ENCODE measurements around the gene SLC6A6.

Gene SLC6A6

GRCh38 chr3:14454639-14455310 is 52.4 kb downstream of the SLC6A6 start:
- DNase-seq (ENCODE audit: low read depth), result no peak

- DNase-seq (ENCODE audit: low read depth), result no peak
Measured at GRCh38 chr3:14455571-14456317, 53.3 kb downstream of the SLC6A6 start.

- no peak for DNase-seq (ENCODE audit: low read depth)
Measured at GRCh38 chr3:14456794-14457193, 54.4 kb downstream of the SLC6A6 start.

- no peak for DNase-seq (ENCODE audit: low read depth)
Measured at GRCh38 chr3:14457481-14457880, 55.1 kb downstream of the SLC6A6 start.

GRCh38 chr3:14457999-14458398 is 55.6 kb downstream of the SLC6A6 start:
- no peak for DNase-seq (ENCODE audit: low read depth)

GRCh38 chr3:14458434-14459275 is 56.2 kb downstream of the SLC6A6 start:
- DNase-seq (ENCODE audit: low read depth), result no peak

- no peak for DNase-seq (ENCODE audit: low read depth)
Measured at GRCh38 chr3:14459384-14459783, 57.0 kb downstream of the SLC6A6 start.

GRCh38 chr3:14459787-14460186 is 57.4 kb downstream of the SLC6A6 start:
- no peak for DNase-seq (ENCODE audit: low read depth)

GRCh38 chr3:14460342-14461005 is 58.1 kb downstream of the SLC6A6 start:
- DNase-seq (ENCODE audit: low read depth), result no peak

GRCh38 chr3:14461006-14461747 is 58.8 kb downstream of the SLC6A6 start:
- no peak for DNase-seq (ENCODE audit: low read depth)

- no peak for DNase-seq (ENCODE audit: low read depth)
Measured at GRCh38 chr3:14461748-14462324, 59.4 kb downstream of the SLC6A6 start.

- peak; percentile 26 for DNase-seq (ENCODE audit: low read depth)
Measured at GRCh38 chr3:14462738-14463137, 60.3 kb downstream of the SLC6A6 start.

- DNase-seq (ENCODE audit: low read depth), result no peak
Measured at GRCh38 chr3:14463330-14464140, 61.1 kb downstream of the SLC6A6 start.

GRCh38 chr3:14464141-14464465 is 61.7 kb downstream of the SLC6A6 start:
- DNase-seq (ENCODE audit: low read depth), result no peak

GRCh38 chr3:14464521-14464920 is 62.1 kb downstream of the SLC6A6 start:
- DNase-seq (ENCODE audit: low read depth), result no peak

- DNase-seq (ENCODE audit: low read depth), result no peak
Measured at GRCh38 chr3:14465425-14465824, 63.0 kb downstream of the SLC6A6 start.

GRCh38 chr3:14466179-14466903 is 63.9 kb downstream of the SLC6A6 start:
- no peak for DNase-seq (ENCODE audit: low read depth)

- DNase-seq (ENCODE audit: low read depth), result peak; percentile 8
Measured at GRCh38 chr3:14467814-14468620, 65.6 kb downstream of the SLC6A6 start.

- no peak for DNase-seq (ENCODE audit: low read depth)
Measured at GRCh38 chr3:14468621-14468981, 66.2 kb downstream of the SLC6A6 start.

Measured in activated T-cell treated with anti-CD3 and anti-CD28 coated beads for 48 hours (primary cell).